GM19035 (cell line): Measurements from ENCODE around the gene HDAC1.
"Not testable (repeated sequence)": the region's sequence is repeated elsewhere in the genome, so short reads cannot be mapped to it uniquely, and the experiment has no call there.

ENCODE experiments used
- ATAC-seq: cut with Tn5 transposase; IDR thresholded peaks from one replicate; pipeline ENCODE4 v1.9.1; 2021; ENCODE audit not compliant: unreplicated experiment

HDAC1 gene

GRCh38 chr1:32273391-32274208, 18.3 kb upstream of the HDAC1 start:
- ATAC-seq = no peak

GRCh38 chr1:32274646-32275340, 17.1 kb upstream of the HDAC1 start:
- ATAC-seq = no peak

DNA sequence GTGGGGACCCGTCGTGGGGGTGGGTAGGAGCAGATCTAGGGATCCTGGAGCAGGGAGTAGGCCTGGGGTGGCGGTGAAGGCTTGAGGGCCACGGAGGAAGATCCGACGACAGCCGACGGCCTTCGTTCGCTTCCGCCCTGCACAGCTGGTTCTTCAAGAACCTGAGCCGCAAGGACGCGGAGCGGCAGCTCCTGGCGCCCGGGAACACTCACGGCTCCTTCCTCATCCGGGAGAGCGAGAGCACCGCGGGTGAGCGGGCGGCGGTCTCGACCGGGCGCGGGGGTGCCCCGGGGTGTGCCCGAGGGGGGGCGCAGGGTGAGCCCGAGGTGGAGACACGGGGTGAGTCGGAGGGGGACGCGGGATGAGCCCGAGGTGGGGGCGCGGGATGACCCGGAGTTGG, 16.5 kb upstream of the HDAC1 start:
- ATAC-seq = no peak

DNA sequence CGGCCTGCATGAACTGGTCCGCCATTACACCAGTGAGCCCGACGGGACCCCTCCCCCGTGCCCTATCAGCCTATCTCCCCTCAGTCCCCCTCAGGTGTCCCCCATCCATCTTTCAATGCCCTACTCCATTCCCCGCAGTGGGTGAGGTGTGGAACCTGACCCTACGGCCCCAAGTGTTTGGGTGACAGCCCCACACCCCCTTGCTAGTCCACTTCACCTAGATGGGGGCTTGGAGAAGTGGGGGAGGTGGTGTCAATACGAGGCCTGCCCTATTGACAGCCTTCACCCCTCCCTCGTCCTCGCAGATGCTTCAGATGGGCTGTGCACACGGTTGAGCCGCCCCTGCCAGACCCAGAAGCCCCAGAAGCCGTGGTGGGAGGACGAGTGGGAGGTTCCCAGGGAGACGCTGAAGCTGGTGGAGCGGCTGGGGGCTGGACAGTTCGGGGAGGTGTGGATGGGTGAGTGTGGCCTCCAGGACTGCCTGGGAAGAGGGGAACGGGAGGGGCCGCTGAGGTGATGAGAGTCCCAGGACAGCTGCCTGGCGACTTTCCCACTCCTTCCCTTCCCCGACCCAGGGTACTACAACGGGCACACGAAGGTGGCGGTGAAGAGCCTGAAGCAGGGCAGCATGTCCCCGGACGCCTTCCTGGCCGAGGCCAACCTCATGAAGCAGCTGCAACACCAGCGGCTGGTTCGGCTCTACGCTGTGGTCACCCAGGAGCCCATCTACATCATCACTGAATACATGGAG, 15.7 kb upstream of the HDAC1 start:
- ATAC-seq = no peak

GRCh38 chr1:32284777-32285176, 7.1 kb upstream of the HDAC1 start:
- ATAC-seq = not testable (repeated sequence)

DNA sequence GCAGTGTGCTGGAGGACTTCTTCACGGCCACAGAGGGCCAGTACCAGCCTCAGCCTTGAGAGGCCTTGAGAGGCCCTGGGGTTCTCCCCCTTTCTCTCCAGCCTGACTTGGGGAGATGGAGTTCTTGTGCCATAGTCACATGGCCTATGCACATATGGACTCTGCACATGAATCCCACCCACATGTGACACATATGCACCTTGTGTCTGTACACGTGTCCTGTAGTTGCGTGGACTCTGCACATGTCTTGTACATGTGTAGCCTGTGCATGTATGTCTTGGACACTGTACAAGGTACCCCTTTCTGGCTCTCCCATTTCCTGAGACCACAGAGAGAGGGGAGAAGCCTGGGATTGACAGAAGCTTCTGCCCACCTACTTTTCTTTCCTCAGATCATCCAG, 6.2 kb upstream of the HDAC1 start:
- ATAC-seq = no peak

- ATAC-seq = no peak
Measured at GRCh38 chr1:32286763-32287162, 5.1 kb upstream of the HDAC1 start.

- no peak for ATAC-seq
Measured at GRCh38 chr1:32289256-32289655, 2.6 kb upstream of the HDAC1 start.

GRCh38 chr1:32291145-32291707, 657 bp upstream of the HDAC1 start:
- ATAC-seq = no peak

DNA sequence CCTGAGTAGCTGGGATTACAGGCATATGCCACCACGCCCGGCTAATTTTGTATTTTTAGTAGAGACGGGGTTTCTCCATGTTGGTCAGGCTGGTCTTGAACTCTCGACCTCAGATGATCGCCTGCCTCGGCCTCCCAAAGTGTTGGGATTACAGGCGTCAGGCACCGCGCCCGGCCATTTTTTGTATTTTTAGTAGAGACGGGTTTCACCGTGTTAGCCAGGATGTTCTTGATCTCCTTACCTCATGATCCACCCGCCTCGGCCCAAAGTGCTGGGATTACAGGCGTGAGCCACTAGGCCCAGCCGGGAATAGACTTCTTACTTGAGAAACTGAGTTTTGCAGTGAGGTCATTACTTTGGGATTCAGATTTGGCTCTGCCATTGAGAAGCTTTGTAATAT, 6.3 kb downstream of the HDAC1 start:
- ATAC-seq = not testable (repeated sequence)

GRCh38 chr1:32299327-32299726, 7.4 kb downstream of the HDAC1 start:
- no peak for ATAC-seq

GRCh38 chr1:32303358-32303757, 11.5 kb downstream of the HDAC1 start:
- no peak for ATAC-seq

DNA sequence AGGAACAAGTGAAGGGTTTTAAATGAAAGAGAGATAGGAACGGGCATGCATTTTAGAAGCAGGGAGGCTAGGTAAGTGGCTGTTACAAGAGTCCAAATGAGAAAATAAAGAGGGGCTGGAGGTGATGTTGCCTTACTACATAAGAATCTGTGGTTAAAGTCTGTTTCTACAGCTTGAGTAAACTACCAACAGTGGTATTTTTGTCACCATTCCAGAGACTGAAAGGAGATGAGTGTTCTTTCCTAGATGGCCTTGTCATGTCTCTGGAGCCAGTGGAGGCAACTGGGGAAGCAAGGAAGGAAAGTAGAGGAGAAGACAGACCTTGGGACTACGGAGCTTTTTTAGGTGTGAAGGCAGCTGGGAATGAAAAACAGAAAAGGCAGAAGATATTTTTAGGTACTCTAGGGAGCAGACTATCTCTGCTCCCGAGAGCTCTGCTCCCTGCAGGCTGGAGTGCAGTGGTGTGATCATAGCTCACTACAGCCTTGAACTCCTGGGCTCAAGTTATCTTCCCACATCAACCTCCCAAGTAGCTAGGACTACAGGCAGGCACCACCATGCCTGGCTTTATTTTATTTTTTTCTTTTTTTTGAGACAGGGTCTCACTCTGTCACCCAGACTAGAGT, 12.2 kb downstream of the HDAC1 start:
- no peak for ATAC-seq

- no peak for ATAC-seq
Measured at GRCh38 chr1:32305310-32305709, 13.4 kb downstream of the HDAC1 start.

- ATAC-seq = no peak
Measured at GRCh38 chr1:32307324-32307723, 15.4 kb downstream of the HDAC1 start.

- no peak for ATAC-seq
Measured at GRCh38 chr1:32309960-32310359, 18.1 kb downstream of the HDAC1 start.

DNA sequence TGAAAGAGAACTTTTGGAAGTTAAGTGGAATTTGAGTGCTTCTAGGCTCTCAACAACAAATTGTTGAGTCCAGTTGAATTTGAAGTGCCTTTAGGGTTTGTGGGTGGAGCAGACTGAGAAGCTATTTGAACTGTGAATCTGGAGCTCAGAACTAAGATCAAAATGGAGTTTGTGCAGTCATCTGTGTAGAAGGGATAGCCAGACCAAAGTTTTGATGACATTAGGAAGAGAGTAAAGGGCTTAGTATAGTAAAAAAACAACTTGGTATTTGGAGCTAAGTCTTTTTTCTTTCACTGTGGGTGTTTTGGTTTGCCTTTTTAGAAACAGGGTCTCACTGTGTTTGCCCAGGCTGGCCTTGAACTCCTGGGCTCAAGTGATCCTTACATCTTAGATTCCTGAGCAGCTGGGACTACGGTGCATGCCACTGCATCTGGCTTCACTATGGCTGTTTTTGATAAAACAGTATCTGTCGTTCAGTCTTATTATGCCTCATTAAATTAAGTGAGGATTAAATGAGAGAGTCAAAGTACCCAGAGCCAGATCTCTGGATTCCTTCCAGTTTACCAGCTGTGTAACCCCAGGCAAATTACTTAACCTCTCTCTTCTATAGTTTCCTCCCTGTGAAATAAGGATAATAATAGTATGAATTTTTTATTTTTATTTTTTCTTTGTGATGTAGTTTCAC, 20.0 kb downstream of the HDAC1 start:
- no peak for ATAC-seq

DNA sequence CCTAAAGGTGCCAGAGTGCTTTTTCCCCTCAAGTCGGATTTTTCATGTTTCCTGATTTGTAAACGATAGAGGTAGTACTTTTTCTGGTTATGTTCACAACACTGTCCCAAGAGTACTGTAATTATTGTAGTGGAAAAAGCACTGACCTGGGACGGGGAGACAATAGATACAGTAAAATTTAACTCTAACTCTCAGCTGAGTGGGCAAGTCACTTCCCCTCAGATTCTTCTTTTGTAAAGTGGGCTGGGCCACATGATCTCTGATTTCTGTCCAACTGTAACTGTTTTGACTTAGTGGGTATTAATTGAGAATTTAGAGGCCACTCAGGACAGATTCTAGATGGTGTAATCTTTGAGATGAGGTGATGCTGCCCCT, 25.0 kb downstream of the HDAC1 start:
- no peak for ATAC-seq

- no peak for ATAC-seq
Measured at GRCh38 chr1:32318127-32318869, 26.4 kb downstream of the HDAC1 start.
